Mammary epithelial cell (primary cell): ENCODE results near the gene NEK10.

Experiments
- CTCF ChIP-seq, 2 donors: IDR thresholded peaks in 1 of 2; conservative IDR thresholded peaks in 1 of 2; 2 replicates each; pipeline ENCODE4 v1.5.1; 2011 to 2012; ENCODE audit warnings: inconsistent platforms in 2 of 2, low read length in 2 of 2, mild to moderate bottlenecking in 2 of 2, control low read depth in 1 of 2, low read depth in 1 of 2; ENCODE audit not compliant: insufficient read depth in 1 of 2; ENCODE audit errors: extremely low read depth in 1 of 2
- EZH2 ChIP-seq: IDR thresholded peaks from 2 replicates; pipeline ENCODE4 v1.6.1; 2012; ENCODE audit warnings: low read length, inconsistent platforms, borderline replicate concordance

- TF ChIP-seq CTCF (conservative IDR thresholded peaks at IDR 0.05 in 1 of 2, IDR thresholded peaks at IDR 0.05 in 1 of 2; ENCODE audit: extremely low read depth in 1 of 2, insufficient read depth in 1 of 2, low read depth in 1 of 2, low read length in 2 of 2) (no peak), EZH2 (no peak)
Observed at GRCh38 chr3:27387625-27388024, 18.4 kb upstream of the NEK10 start.
